HG03135 (cell line): Measurements from ENCODE around the gene RBM33.

Experiments
- ATAC-seq: cut with Tn5 transposase; IDR thresholded peaks from one replicate; pipeline ENCODE4 v1.9.1; 2021; ENCODE audit warnings: mild to moderate bottlenecking, moderate library complexity; ENCODE audit not compliant: unreplicated experiment

Gene RBM33

GRCh38 chr7:155721056-155721455 lies 76.6 kb downstream of the RBM33 start:
- no peak for ATAC-seq

GRCh38 chr7:155722118-155722517 lies 77.7 kb downstream of the RBM33 start:
- peak; percentile 48 for ATAC-seq

GRCh38 chr7:155722936-155723335 lies 78.5 kb downstream of the RBM33 start:
- no peak for ATAC-seq

- ATAC-seq, result no peak
Measured at GRCh38 chr7:155724327-155725005, 80.0 kb downstream of the RBM33 start.

- no peak for ATAC-seq
Measured at GRCh38 chr7:155725006-155725355, 80.5 kb downstream of the RBM33 start.

- no peak for ATAC-seq
Measured at GRCh38 chr7:155727616-155728015, 83.2 kb downstream of the RBM33 start.

- no peak for ATAC-seq
Measured at GRCh38 chr7:155728116-155728515, 83.7 kb downstream of the RBM33 start.

- ATAC-seq, result no peak
Measured at GRCh38 chr7:155729847-155730246, 85.4 kb downstream of the RBM33 start.

GRCh38 chr7:155731380-155731779 lies 86.9 kb downstream of the RBM33 start:
- no peak for ATAC-seq

GRCh38 chr7:155731871-155732270 lies 87.4 kb downstream of the RBM33 start:
- ATAC-seq, result no peak

GRCh38 chr7:155732286-155732685 lies 87.8 kb downstream of the RBM33 start:
- ATAC-seq, result no peak

- ATAC-seq, result no peak
Measured at GRCh38 chr7:155733582-155734444, 89.4 kb downstream of the RBM33 start.

GRCh38 chr7:155734445-155734809 lies 90.0 kb downstream of the RBM33 start:
- ATAC-seq, result no peak

- ATAC-seq, result no peak
Measured at GRCh38 chr7:155735442-155736115, 91.1 kb downstream of the RBM33 start.

- no peak for ATAC-seq
Measured at GRCh38 chr7:155737590-155737989, 93.1 kb downstream of the RBM33 start.

- ATAC-seq, result no peak
Measured at GRCh38 chr7:155738104-155738503, 93.6 kb downstream of the RBM33 start.

- peak; percentile 53 for ATAC-seq
Measured at GRCh38 chr7:155738652-155739537, 94.4 kb downstream of the RBM33 start.

GRCh38 chr7:155739538-155740143 lies 95.2 kb downstream of the RBM33 start:
- no peak for ATAC-seq

GRCh38 chr7:155741082-155741481 lies 96.6 kb downstream of the RBM33 start:
- no peak for ATAC-seq

GRCh38 chr7:155741805-155742204 lies 97.3 kb downstream of the RBM33 start:
- no peak for ATAC-seq
